IPS-NIHi7 (cell line): ENCODE measurements around the gene ADM2.
A peak's percentile ranks its signal among the peaks of the same experiment; 100 is the strongest.
"Not testable (repeated sequence)": the region's sequence is repeated elsewhere in the genome, so short reads cannot be mapped to it uniquely, and the experiment has no call there.

Experiments used
- DNase-seq: peaks from one replicate; pipeline ENCODE4 v3.0.0; 2012; ENCODE audit warnings: mixed read lengths; ENCODE audit errors: extremely low spot score

Gene ADM2

DNA sequence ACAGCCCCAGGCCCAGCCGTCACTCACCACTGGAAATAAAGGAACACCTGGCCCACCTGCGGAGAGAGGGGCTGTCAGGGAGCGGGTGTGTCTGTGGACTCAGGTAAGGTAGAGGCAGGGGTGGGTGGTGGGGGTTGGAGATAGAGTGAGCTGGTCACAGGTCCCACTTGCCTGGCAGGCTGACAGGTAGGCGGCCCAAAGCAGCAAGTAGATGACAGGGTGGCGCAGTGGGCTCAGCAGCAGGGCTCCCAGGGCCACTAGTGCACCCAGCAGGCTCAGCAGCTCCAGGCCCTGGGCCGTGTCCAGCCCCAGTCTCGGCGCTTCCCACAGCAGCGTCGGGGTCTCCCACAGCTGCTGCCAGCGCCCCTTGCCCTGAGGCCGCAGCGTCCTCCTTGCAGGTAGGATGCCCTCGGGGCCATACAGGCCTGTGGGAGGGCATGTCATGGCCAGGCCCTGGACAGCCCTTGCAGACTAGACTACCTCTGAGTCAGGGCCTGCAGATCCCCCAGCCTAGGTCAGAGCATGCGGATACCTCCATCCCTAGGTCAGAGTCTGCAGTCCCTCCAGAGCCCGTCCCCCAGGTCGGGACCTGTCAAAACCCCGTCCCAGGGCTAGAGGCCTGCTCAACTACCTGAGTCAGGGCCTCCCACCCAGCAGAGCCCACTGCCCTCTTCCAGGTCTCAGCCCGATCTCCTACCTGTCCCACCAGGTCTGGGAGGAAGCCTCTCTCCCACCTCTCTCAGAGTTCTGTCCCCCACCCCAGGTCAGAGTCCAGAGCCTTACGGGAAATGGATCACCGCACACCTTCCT, 25.5 kb downstream of the ADM2 start:
- DNase-seq: no peak

DNA sequence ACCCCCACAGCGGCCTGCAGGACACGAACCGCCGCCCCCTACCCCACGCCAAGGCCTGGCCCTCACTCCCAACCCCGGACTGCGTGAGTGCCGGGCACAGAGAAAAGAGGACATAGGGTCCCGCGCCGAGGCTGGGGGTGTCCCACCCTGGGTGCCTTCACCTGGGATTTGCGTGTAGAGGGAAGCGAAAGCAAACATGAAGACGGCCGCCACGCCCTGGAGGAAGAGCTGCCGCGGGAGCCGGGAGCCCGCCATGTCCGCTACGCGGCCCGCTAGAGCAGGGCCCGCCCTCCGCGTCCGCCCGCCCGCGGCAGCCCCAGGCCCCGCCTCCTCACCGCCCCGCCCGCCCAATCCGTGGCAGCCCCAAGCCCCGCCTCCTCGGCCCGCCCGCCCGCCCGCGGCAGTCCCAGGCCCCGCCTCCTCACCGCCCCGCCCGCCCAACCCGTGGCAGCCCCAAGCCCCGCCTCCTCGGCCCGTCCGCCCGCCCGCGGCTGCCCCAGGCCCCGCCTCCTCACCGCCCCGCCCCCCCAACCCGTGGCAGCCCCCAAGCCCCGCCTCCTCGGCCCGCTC, 26.2 kb downstream of the ADM2 start, which contains the start of gene LMF2:
Gene LMF2 (minus strand): TSS at position 282 of the 570 bp plus-strand sequence. CDS start 27 bp downstream, at position 255.
- peak; percentile 95 for DNase-seq

DNA sequence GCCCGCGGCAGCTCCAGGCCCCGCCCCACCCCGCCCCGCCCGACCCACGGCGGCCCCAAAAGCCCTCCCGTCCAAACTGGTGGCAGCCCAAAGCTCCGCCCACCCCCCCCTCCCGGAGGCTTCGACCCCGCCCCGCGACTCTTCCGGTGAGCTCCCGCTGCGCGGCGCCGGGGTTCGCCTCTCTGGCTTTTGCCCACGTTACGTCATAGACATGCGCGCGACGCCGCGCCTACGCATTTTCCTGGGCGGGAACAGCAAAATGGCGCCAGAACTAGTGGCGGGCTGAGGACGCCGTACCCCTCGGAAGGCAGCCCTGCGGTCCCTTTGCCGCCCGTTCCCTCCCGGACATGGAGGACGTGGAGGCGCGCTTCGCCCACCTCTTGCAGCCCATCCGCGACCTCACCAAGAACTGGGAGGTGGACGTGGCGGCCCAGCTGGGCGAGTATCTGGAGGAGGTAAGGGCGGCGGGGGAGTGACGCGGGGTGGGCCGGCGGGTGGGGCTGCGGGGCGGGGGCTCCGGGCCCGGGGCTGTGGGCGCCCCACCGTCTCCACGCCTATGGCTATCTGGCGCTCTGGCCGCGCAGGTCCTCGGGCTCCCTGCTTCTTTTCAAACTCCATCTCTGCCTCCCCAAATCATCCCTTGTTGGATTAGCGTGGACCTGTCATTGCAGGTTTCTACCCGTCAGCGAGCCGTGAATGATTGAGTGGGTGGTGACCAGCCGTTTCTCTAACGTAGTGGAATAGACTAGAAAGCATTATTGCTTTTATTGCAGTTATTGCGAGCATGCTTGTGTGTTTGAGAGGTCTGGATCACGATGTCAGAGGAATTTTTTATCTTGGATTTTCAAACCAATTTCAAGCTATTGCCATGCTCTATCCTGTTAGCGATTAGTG, 26.9 kb downstream of the ADM2 start, which contains the start of gene NCAPH2:
Gene NCAPH2 (plus strand): TSS at position 234 of the 894 bp plus-strand sequence. CDS start 114 bp downstream, at position 348.
- DNase-seq: peak; percentile 100

DNA sequence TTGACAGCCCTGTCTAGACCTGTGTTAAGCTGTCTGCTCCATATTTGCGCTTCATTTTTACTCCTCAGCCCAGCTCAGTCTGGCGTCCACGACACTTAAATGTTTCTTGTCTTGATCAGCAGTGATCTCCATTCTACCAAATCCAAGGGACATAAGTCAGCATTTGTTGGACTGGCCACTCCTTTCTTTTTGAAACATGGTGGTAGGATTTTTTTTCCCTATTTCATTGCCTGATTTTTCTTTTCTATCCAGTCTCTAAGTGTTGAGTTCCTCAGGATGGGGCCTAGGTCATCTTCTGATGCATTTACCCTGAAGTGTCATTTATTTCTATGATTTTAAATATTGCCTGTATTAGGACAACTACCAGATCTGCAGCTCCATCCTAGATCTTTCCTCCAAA, 27.6 kb downstream of the ADM2 start:
- no peak for DNase-seq

DNA sequence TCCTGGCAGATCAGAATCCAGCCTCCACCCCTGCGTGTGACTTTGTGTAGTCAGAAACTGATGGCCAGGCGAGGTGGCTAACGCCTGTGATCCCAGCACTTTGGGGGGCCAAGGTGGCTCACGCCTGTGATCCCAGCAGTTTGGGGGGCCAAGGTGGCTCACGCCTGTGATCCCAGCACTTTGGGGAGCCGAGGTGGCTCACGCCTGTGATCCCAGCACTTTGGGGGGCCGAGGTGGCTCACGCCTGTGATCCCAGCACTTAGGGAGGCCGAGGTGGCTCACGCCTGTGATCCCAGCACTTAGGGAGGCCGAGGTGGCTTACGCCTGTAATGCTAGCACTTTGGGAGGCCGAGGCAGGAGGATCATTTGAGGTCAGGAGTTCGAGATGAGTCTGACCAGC, 31.8 kb downstream of the ADM2 start:
- no peak for DNase-seq

DNA sequence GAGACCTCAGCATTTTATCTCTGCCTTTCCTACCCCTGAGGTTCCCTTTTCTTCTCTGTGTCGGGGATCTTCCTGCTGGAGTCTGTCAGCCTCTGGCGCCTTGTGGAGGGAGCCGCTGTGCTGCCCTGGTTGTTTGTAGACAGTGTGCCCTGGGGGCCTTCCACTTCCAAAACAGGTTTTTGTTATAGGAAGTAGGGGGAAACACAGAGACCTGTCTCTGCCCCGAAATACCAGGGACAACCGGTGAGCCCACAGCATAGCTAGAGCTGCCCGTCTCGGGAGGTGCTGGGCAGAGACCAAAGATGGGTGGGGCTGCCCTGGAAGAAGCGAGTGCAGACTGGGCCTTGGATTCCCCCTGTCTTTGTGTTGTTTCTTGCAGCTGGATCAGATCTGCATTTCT, 34.7 kb downstream of the ADM2 start:
- no peak for DNase-seq

DNA sequence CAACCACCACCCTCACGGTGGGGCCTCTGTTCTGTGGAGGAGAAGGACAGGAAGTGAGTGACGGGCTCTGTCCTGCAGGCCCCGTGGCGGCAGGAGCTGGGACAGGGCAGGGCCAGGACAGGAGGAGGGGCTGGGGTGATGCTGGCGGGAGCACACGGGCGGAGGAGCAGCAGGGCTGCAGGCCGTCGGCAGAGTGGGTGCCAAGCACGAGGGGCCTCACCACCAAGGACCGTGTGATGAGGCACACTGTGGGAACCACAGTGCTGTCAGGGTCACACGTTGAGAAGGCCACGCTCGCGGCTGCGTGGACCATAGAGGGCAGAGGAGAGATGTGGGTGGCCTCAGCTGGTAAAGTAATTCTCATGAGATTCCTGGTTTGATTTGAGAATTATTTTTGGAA, 35.5 kb downstream of the ADM2 start:
- DNase-seq: no peak

DNA sequence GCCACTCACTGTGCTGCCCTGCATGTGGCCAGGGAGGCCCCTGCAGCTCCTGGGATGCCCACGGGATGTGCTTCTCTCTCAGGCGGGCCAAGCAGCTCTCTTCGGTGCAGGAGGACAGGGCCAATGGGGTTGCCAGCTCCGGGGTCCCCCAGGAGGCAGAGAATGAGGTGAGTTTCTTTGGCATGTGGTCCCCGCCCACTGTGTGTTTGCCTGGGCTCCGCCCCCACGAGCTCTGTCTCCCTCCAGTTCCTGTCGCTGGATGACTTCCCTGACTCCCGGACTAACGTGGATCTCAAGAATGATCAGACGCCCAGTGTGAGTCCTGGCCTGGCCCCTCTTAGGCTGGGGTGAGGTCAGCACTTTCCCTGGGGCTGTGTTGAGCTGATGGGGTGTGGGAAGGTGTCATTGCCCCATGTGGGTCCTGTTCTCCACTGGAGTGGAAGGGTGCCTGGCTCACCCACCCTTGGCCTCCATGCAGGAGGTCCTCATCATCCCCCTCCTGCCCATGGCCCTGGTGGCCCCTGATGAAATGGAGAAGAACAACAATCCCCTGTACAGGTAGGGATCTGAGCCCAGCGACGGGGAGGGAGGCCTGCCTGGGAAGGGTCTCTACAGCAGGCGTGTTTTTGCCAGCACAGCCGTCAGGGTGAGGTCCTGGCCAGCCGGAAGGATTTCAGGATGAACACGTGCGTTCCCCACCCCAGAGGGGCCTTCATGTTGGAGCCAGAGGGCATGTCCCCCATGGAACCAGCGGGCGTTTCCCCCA, 36.3 kb downstream of the ADM2 start:
- no peak for DNase-seq

DNA sequence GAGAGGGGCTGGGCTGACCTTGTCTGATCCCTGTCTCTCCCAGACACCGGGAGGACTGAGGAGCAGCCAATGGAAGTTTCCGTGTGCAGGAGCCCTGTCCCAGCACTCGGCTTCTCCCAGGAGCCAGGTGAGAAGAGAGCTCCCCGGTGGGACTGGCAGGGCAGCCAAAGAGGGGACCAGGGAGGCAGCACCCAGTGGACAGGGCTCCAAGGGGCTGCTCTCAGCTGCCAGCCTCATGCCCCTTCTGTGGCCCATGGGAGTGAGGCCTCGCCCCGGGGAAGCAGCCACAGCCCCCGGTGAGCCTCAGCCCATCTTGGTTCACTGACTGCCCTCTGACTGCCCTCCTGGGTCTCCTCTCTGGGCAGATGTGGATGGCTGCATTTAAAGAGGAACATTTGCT, 37.3 kb downstream of the ADM2 start:
- no peak for DNase-seq

DNA sequence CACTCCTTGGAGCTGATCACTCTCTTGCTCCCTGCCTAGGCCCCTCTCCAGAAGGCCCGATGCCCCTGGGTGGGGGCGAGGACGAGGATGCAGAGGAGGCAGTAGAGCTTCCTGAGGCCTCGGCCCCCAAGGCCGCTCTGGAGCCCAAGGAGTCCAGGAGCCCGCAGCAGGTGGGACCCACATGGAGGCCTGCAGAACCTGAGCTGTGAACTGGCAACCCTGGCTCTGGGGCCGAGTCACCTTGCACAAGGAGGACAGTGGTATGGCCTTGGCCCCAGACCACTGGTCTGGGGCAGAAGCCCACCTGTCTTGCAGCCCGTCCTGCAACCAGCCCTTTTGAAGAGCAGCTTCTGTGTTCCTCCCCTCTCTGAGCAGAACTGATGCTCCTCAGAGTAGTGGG, 37.8 kb downstream of the ADM2 start:
- no peak for DNase-seq

DNA sequence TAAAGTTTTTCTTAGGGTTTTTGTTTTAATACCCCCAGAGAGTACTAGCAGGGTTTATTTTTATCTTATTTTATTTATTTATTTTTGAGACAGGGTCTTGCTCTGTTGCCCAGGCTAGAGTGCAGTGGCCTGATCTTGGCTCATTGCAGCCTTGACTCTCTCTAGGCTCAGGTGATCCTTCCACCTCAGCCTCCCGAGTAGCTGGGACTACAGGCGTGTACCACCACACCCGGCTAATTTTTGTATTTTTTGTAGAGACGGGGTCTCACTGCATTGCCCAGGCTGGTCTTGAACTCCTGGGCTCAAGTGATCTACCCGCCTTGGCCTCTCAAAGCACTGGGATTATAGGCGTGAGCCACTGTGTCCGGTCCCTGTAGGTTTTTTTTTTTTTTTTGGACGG, 38.8 kb downstream of the ADM2 start:
- DNase-seq: not testable (repeated sequence)

DNA sequence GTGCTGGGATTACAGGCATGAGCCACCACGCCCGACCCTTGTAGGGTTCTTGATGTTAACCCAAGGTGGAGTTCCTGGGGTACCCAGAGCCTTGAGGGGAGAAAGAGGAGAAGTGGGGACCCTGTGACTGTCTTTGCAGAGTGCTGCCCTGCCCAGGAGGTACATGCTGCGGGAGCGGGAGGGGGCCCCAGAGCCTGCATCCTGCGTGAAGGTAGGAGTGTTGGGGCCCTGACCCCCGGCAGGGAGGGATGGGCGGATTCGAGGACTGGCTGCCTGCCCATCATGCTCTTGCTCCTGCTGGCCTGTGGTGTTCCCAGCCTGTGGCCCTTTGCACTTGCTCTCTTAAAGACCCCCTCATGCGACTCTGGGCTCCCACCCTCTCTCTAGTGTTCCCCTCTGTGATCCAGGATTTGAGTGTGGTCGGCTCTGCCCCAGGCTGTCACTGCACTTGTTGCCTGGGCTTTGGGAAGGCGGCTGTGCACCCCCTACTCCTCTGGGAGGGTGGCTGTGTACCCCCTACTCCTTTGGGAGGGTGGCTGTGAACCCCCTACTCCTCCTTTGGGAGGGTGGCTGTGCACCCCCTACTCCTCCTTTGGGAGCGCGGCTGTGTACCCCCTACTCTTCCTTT, 39.6 kb downstream of the ADM2 start:
- DNase-seq: no peak

DNA sequence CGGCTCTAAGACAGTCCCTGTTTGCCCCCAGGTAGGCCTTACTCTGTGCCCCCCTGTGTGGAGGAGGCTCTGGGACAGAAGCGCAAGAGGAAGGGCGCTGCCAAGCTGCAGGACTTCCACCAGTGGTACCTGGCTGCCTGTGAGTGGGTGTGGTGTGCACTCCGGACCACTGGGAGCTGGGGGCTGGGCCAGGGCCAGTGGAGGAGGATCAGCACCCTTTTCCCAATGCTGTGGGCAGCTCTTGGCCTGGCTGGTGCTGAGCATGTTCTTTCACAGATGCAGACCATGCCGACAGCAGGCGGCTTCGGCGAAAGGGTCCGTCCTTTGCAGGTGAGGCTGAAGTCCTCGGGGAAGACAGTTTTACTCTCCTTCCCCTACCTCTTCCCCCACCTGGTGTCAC, 40.4 kb downstream of the ADM2 start:
- DNase-seq: no peak

DNA sequence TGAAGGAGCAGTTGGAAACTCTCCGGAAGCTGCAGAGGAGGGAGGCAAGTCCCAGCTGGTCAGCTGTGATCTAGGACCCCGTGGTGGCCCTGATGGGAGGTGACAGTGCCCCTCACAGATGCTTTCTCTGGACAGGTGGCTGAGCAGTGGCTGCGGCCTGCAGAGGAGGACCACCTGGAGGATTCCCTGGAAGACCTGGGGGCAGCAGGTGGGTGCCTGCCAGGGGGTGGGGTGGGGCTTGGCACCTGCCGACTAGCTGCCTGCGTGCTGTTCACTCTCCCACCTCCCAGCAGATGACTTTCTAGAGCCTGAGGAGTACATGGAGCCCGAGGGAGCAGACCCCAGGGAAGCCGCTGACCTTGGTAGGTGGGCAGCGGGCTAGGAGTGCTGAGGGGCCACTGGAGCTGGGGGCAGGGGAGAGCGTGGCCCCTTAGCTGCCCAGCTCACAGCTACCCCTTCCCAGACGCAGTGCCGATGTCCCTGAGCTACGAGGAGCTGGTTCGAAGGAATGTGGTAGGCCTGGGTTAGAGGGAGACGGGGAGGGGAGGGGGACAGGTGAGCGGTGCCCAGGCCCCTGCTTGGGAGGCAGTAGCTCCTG, 41.0 kb downstream of the ADM2 start:
- DNase-seq: no peak

DNA sequence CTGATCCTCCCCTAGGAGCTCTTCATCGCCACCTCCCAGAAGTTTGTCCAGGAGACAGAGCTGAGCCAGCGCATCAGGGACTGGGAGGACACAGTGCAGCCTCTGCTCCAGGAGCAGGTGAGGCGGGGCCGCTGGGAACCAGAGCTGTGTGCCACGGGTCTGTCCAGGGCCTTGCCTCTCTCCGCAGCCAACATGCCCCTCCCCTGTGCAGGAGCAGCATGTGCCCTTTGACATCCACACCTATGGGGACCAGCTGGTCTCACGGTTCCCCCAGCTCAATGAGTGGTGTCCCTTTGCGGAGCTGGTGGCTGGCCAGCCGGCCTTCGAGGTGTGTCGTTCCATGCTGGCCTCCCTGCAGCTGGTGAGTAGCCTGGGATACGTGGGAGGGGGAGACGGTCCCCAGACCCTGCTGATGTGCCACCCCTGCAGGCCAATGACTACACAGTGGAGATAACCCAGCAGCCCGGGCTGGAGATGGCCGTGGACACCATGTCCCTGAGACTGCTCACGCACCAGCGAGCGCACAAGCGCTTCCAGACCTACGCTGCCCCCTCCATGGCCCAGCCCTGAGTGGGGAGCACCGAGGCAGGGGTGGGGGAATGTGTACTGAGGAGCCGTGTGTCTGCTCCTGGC, 41.6 kb downstream of the ADM2 start:
- no peak for DNase-seq

DNA sequence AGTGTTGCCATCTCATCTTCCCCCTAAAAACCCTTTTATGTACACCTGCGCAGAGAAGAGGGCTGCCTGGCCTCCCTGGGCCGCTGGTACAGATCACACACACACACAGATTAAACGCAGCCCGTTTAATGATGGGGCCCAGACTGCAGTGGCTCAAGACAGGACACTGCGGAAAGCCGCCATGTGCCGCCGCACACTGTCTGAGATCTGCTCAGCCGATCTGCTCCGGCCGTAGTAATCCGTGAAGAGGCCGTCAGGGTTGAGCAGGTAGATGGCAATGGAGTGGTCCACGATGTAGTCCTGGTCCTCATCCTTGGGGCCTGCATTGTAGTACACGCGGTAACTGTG, 42.1 kb downstream of the ADM2 start:
- no peak for DNase-seq

DNA sequence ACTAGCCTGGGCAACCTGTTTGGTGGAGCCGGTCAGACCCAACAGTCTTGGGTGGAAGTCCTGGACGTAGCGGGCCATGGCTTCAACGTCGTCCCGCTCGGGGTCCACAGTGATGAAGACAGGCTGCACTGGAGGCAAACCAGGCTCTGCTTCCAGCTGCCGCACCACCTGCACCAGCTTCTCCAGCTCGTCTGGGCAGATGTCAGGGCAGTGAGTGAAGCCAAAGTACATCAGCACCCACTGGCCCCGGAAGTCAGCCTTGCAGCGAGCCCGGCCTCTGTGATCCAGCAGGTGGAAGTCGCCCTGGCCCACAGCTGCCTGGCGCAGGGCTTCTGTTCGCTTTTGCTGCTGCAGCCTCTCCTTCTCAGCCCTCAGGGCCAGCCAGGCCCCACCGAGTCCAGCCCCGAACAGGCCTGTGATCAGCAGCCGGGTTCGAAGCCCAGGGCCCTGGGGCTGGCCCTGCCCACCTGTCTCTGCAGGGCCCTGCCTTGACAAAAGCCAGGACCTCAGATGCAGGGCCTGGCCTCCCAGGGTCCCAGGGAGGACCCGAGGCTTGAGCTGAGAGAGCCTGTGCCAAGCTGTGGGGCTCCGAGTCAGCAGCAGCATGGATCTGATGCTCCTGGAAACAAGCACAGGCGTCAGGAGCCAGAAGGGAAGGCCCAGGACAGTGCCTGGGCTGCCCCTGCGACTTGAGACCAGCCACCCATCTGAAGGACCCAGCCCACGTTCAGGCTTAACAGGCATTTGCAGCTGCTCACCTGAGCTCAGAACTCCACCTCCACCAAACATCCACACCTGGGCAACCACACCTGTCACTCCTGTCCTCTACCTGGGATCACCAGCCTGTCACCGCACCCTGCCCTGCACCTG, 42.7 kb downstream of the ADM2 start:
- DNase-seq: no peak

DNA sequence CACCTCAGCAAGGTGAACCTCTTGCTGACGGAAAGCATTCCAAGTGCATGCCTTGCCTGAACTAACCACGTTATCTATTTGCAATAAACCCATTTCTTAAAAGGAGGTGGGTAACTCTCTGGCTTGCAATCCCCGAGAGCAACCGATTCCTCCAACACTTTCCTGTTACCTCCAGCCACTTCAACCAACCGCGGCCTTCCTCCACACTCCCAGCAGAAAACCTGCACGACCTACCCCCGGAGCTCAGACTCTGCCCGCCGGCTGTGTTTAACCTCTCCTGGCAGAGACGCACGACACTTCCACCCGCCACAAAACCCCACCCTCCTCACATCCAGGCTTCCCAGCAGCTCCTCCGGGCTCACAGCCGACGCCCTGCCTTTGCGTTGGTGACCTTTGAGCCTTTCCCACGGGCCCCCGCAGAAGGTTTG, 43.3 kb downstream of the ADM2 start:
- DNase-seq: no peak

DNA sequence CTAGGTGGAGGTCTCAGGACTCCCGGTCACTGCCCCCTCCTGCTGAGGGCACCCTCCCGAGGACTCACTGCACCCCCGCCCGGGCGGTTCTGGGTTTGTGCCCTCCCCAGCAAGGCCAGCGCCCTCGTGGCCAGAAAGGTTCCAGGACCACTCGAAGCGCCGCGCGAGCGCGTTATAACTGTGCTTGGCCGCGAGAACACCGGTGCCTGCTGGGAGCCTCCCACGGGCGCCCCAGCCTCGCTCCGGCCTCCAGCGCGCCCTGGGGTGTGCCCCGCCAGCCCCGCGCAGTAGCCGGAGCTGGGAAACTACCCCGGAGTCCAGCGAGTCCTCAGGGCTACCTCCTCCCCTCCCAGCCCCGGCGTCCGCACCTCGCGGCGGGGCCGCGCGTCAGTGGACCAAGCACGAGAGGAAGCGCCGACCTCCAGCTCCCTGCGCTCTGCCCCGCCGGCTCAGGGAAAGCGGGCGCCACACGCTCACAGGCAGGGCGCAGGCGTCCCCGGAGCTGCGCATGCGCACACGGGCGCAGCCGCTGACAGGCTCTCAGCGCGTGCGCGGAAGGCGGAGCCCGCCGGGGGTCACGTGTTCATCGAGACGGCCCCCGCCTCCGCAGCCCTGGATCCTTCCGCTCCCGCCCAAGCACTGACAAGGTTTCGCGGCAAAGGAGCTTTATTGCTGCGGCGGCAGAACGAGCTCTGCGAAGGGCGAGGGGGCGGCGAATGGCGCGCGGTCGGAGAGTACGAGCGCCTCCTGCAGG, 43.9 kb downstream of the ADM2 start, which contains the start of gene SCO2:
Gene SCO2 (minus strand): TSS at position 495 of the 754 bp plus-strand sequence. CDS start 1,187 bp downstream, outside the sequence.
- peak; percentile 99 for DNase-seq
